AG04450 (cell line): ENCODE data around the gene ZNF567. TPM values are rescaled to one million over a fixed set of nuclear protein-coding genes. Genes with fewer than 3 reads are reported as not detected.

ENCODE experiments used
- CTCF ChIA-PET: fragments of 300-600, 350-600 bp; formaldehyde crosslinking; extraction: SDS; loops from one replicate; lab custom pipeline; 2022; ENCODE audit warnings: antibody characterized with exemption, inconsistent platforms; lab: Charles Lee
- POLR2A ChIA-PET: fragments of 350-600 bp; formaldehyde crosslinking; extraction: SDS; loops from one replicate; lab custom pipeline; 2021; ENCODE audit warnings: antibody characterized with exemption, inconsistent platforms; lab: Yijun Ruan, JAX
- DNase-seq: peaks from one replicate; pipeline ENCODE4 v3.0.0-alpha.2; 2011; ENCODE audit warnings: low read depth, low spot score
- H3K27ac ChIP-seq: one replicate; pipeline ENCODE4 v1.5.1; 2012; ENCODE audit warnings: low read depth, low read length, control low read depth
- H3K27me3 ChIP-seq: one replicate; pipeline ENCODE4 v1.6.0; 2012; ENCODE audit warnings: low read length; ENCODE audit not compliant: control insufficient read depth, insufficient read depth
- H3K4me3 ChIP-seq: 2 replicates; pipeline ENCODE4 v1.5.1; 2011; ENCODE audit warnings: mild to moderate bottlenecking, low read depth, low read length, control low read depth
- H3K9me3 ChIP-seq: 2 replicates; pipeline ENCODE4 v1.5.1; 2012; ENCODE audit warnings: low read length; ENCODE audit not compliant: control insufficient read depth, insufficient read depth
- CTCF ChIP-seq: IDR thresholded peaks from 2 replicates; pipeline ENCODE4 v1.5.1; 2011; ENCODE audit warnings: low read depth, low read length, control low read depth, inconsistent platforms
- polyA plus RNA-seq: library from polyadenylated mRNA; depleted of rRNA; stranded (reverse); fragments of >200 nt; gene quantifications from 2 replicates; pipeline ENCODE4 v1.2.3, GENCODE V29; 2011

The ZNF567 gene
- polyA plus RNA-seq, 1 experiment, result 8.5 TPM

GRCh38 chr19:36668646-36669045 is 18.8 kb upstream of the ZNF567 start:
- H3K27me3 ChIP-seq, result no peaks in the 10 kb centered on the region
- H3K27ac ChIP-seq, result no peak overlapping the region
- peaks cover 35% of the 10 kb centered on the region for H3K9me3 ChIP-seq
- POLR2A ChIA-PET, result no interaction called here
- TF ChIP-seq CTCF, result no peak
- CTCF ChIA-PET, result no interaction called here
- no peak overlapping the region for H3K4me3 ChIP-seq
- DNase-seq, result no peak

DNA sequence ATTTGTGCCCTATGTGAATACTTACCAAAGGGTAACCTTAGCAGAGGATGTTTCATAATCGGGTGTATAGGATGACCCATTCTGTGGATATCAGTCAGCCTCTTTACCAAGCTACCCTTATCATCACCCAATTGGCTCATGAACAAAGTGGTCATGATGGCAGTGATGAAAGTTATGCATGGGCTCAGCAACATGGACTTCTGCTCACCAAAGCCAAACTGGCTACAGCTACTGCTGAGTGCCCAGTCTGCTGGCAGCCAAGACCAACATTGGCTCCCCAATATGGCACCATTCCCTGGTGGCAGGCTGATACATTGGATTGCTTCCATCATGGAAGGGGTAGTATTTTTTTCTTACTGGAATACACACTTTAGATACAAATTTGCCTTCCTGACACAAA is 15.0 kb upstream of the ZNF567 start:
- no peaks in the 10 kb centered on the region for H3K27me3 ChIP-seq
- ChIA-PET POLR2A (no interaction called here), CTCF (no interaction called here)
- peaks cover 33% of the 10 kb centered on the region for H3K9me3 ChIP-seq
- H3K4me3 ChIP-seq, result no peak overlapping the region
- no peak for TF ChIP-seq CTCF
- no peak for DNase-seq
- no peak overlapping the region for H3K27ac ChIP-seq

- no peak for TF ChIP-seq CTCF
- no peak for DNase-seq
- Histone ChIP-seq H3K4me3 (no peak overlapping the region), H3K9me3 (peaks cover 30% of the 10 kb centered on the region), H3K27ac (no peak overlapping the region), H3K27me3 (no peaks in the 10 kb centered on the region)
- ChIA-PET CTCF (no interaction called here), POLR2A (no interaction called here)
Observed at GRCh38 chr19:36674201-36674600, 13.2 kb upstream of the ZNF567 start.

DNA sequence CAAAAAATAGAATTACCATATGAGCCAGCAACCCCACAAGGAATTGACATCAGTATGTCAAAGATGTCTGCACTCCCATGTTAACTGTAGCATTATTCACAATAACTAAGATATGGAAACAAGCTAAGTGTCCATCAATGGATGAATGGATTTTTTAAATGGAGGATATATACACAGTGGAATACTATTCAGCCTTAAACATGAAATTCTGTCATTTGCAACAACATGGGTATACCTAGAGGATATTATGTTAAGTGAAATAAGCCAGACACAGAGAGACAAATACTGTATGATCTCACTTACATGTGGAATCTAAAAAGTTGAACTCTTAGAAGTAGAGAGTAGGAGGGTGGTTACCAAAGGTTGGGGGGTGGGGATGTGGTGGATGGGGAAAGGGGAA is 8.0 kb upstream of the ZNF567 start:
- peaks cover 31% of the 10 kb centered on the region for H3K9me3 ChIP-seq
- CTCF ChIA-PET, result no interaction called here
- H3K27me3 ChIP-seq, result no peaks in the 10 kb centered on the region
- no peak for DNase-seq
- no peak overlapping the region for H3K27ac ChIP-seq
- no peak for TF ChIP-seq CTCF
- POLR2A ChIA-PET, result no interaction called here
- no peak overlapping the region for H3K4me3 ChIP-seq

- no peak for DNase-seq
- peaks cover 30% of the 10 kb centered on the region for H3K9me3 ChIP-seq
- no peaks in the 10 kb centered on the region for H3K27me3 ChIP-seq
- H3K27ac ChIP-seq, result no peak overlapping the region
- H3K4me3 ChIP-seq, result no peak overlapping the region
- TF ChIP-seq CTCF, result no peak
- CTCF ChIA-PET, result no interaction called here
- POLR2A ChIA-PET, result no interaction called here
Observed at GRCh38 chr19:36685835-36686234, 1.6 kb upstream of the ZNF567 start.
